ENCODE results near the gene SEMA6A. TPM values are rescaled to one million over a fixed set of nuclear protein-coding genes. Genes with fewer than 3 reads are reported as not detected.

Gene SEMA6A
- total and polyA plus RNA-seq, 10 of the 15 experiments (the other 5 are each of a cell fraction or from before 2014, with no cell fraction given): 0.16 to 10.2 (median 1.1) TPM

GRCh38 chr5:116418774-116419173, 155.8 kb downstream of the SEMA6A start (continued):
- no peak for TF ChIP-seq KLF5 (IDR thresholded peaks at IDR 0.05; ENCODE audit: partially characterized antibody)
- no peak for TF ChIP-seq YBX1 (IDR thresholded peaks at IDR 0.05)
- no peak for TF ChIP-seq PBX3 (IDR thresholded peaks at IDR 0.05; ENCODE audit: insufficient replicate concordance, low read depth, low read length)
- no peak for TF ChIP-seq IKZF1 (conservative IDR thresholded peaks at IDR 0.05)
- TF ChIP-seq SUPT20H (IDR thresholded peaks at IDR 0.05; ENCODE audit: borderline replicate concordance, control insufficient read depth, low read depth, low read length): no peak

DNA sequence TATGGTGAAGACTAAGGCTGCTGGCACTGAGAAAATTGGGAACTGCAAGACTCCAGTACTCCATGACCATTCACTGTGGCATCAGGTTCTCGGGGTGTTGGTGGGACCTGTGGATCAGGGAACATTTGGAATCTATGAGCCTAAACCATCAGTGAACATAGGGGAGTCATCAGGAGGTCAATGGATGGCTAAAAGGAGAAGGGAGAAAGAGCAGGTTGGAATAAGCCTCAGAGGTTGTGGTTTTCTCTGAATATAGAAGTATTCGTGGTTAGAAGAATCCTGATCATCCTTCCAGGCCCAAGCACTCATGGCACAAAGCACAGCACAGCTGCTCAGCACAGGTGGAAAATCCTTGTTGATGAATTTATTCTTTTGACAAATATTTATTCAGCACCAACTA, 156.6 kb downstream of the SEMA6A start:
- H2AFZ ChIP-seq (ENCODE audit: control insufficient read depth, low read depth, low read length): no peak overlapping the region
- no peak overlapping the region for H3K4me2 ChIP-seq (ENCODE audit: control insufficient read depth, insufficient read depth)
- H3K4me1 ChIP-seq (ENCODE audit: control insufficient read depth, insufficient read depth, low read length): no peaks in the 10 kb centered on the region
- CTCF ChIA-PET: interaction anchor here (0.5 to 0.7 kb wide), 3 partner anchors 14 to 280 kb away, joined by 3 read pairs; no protein-coding TSS in a partner anchor
- no peak for FAIRE-seq
- POLR2A ChIA-PET: no interaction called here
- no peak for ATAC-seq
- TF ChIP-seq NBN (IDR thresholded peaks at IDR 0.05) (no peak), IRF3 (IDR thresholded peaks at IDR 0.05) (no peak), SIX5 (IDR thresholded peaks at IDR 0.05; ENCODE audit: low read depth, low read length, severe bottlenecking) (no peak), TAF1 (IDR thresholded peaks at IDR 0.05; ENCODE audit: borderline replicate concordance, low read depth, low read length) (no peak), MYB (IDR thresholded peaks at IDR 0.05; ENCODE audit: borderline replicate concordance, low read depth, low read length) (no peak), KAT2A (conservative IDR thresholded peaks at IDR 0.05; ENCODE audit: control insufficient read depth, low read depth, low read length) (no peak), CHD4 (IDR thresholded peaks at IDR 0.05) (no peak), SP1 (IDR thresholded peaks at IDR 0.05; ENCODE audit: low read depth, low read length) (no peak), STAT1 (conservative IDR thresholded peaks at IDR 0.05) (no peak)
- in situ Hi-C loops (cut with MboI): no loop called here
- no TSS peak for BruUV-seq (replicated peaks)
- no peaks in the 10 kb centered on the region for H3K9me3 ChIP-seq (replicated peaks; ENCODE audit: control insufficient read depth, insufficient read depth, low read length)
- H4K20me1 ChIP-seq (ENCODE audit: control insufficient read depth, insufficient read depth): no peaks in the 10 kb centered on the region
- no peaks in the 10 kb centered on the region for H3K36me3 ChIP-seq (ENCODE audit: control insufficient read depth in 2 of 2, insufficient read depth in 2 of 2, low read length in 1 of 2)
- DNase-seq (ENCODE audit: low read depth, low spot score): no peak
- SMC1A ChIA-PET (ENCODE audit: uncharacterized antibody, unreplicated experiment): no interaction called here
- no peak overlapping the region for H3K4me3 ChIP-seq
- H3K27me3 ChIP-seq (replicated peaks in 1 of 2; ENCODE audit: control insufficient read depth in 2 of 2, insufficient read depth in 2 of 2, low read length in 1 of 2): no peaks in the 10 kb centered on the region
- RAD21 ChIA-PET (ENCODE audit: unreplicated experiment): no interaction called here
- intact Hi-C loops (cut with micrococcal nuclease; ENCODE audit: unreplicated experiment): no loop called here
- no peak overlapping the region for H3K9ac ChIP-seq (ENCODE audit: control insufficient read depth, insufficient read depth, low read length)
- H3K27ac ChIP-seq (ENCODE audit: control insufficient read depth, insufficient read depth): no peak overlapping the region
- WGBS (ENCODE audit: insufficient coverage, insufficient replicate concordance, low lambda C conversion rate, missing lambda C conversion rate): 42% methylated on average over 2 of the region's 2 CpGs
- no peaks in the 10 kb centered on the region for H3K79me2 ChIP-seq (ENCODE audit: control insufficient read depth, insufficient read depth, low read length)
